T-helper 2 cell (primary cell): Measurements from ENCODE around the gene SORCS1.

Experiments used
- DNase-seq, 5 experiments: peaks; one replicate each; pipeline versions ENCODE4 v3.0.0 to v3.0.0-alpha.2; 2012 to 2022
- total RNA-seq, 2 donors: gene quantifications; one replicate each; lab custom pipeline; 2026; lab: John Stamatoyannopoulos, UW

Gene SORCS1
- total RNA-seq = 0 to 0.88 reads per million in 2 donors

DNA sequence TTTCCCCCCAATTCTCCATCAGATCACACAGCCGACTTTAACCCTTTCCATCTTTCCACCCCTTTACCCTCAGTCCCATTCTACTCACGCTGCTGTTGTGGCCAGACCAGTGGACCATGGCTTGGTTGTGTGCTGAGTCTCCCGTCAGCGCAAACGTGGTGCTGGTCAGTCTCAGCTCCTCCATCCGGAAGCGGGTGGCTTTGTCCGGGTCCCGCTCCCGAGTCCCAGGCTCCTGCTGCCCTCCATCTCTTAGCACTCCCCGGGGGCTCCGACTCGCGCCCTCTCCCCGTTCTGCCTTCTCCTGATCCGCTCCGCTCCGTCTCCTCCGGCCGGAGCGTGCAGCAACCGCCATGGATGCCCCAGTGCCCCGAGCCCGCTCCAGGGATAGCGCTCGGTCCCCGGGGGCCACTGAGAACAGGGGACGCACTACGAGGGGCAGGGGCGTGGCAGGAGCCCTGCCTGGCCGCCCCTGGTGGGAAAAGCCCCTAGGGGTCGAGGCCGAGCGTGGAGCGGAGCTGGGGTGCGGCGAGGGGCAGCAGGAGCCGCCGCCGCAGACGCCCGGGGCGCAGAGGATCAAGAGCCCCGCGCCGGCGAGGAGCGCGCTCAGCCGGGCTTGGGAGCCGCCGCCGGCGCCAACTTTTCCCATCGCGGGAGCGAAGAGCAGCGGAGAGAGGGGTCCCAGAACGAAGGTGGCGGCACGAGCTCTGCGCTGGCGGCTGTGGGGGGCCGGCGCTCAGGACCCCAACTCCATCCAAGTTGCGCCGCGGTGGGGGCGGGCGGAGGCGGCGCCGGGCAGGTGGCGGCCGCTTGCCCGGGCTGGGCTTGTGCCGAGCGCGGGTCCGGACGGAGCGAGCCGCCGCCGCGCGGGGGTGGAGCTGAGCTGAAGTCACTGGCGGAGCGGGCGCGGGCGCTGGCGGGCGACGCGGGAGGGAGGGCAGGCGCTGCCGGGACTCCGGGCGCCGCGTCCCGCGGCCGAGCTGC lies at the start of gene SORCS1:
TSS of gene SORCS1 (minus strand) at position 826 of the 981 bp plus-strand sequence.
- peak in 2 of 5 experiments; percentile 2 to 6 for DNase-seq

DNA sequence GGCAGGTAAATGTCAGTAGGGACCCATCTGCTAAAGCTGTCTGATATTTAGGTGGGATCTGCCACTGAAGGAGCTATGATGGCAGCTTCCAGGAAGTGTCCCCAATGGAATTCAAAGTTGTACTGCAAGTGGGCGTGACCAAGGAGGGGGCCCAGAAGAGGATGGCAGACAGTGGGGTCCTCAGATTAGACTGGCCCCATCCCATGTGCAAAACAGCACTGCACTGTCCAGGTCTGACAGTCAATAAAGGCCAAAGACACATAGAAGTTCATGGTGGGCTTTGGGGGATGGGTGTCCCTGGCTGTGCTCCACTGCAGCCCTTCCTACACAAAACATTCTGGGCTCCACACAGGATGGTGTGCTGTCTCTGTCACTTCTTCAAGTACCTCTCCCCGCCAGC lies 49.8 kb upstream of the SORCS1 start:
- no peak for DNase-seq

DNA sequence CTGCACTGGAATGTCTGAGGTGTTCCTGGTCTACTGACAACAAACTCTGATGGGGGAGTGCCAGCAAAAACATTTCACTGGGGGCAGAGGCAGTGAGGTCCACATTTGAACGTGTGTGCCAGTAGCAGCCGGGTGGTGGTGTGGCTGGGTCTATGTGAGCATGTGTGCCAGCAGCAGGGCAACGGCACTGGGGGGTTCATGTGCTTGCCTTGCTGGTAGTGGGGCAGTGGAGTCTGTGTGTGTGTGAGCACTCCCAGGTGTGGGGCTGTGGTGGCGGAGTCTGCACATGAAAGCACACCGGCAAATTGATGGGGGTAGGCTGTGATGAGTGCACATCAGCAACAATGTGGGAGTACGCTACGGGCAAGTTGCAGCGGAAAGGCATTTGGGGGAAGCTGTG lies 49.4 kb upstream of the SORCS1 start:
- no peak for DNase-seq

DNA sequence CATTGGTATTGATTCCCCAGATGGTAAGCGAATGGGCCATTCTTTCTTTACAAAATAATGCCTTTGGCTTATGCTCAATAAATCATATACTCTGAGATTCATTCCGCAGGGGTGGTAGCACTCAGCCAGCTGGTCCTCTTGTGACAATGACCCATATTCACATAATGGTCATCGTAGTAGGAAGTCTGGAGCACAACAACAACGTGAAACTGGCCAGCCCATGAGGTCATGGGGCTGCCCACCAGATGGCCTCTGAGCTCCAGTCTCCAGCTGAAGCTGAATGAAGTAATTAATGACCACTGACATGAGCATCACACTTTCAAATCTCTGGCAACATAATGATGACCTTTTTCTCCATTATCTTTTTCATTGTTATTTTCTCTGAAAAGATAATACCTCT lies 42.3 kb upstream of the SORCS1 start:
- no peak for DNase-seq

DNA sequence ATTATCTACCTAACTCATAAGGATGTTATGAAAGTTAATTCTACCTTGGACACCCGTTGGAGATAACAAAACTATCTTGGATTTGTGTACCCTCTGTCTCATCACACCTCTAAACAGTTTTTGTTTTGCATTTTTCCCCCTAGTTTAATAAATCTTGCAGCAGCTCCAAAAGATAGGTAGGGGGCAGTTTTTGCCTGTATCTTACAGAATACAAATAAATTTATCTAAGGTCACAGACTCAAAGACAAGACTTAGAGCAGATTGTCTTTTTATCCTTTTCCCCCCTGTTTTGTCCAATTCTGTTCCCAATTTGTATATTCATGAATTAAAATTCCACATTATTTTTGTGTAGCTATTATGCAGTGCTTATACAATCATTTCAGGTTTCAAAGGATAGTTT lies 5.0 kb upstream of the SORCS1 start:
- DNase-seq = no peak

DNA sequence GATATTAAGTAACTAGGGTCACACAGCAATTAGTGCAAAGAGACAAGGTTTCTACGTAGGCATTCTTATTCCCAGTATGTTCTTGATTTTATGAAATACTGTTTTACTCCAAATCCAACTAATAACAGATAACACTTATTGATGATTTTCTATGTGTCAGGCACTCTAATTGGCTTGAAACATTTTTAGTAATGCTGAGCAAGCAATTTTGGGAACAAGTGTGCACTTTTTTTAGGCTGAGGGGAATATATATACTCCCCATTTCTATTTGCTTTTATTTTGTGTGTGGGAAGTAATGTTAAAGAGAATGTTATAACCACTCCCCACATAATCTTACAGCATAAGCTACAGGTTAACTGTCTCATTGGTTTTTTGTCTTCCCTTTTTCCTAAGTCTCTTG lies 4.2 kb upstream of the SORCS1 start:
- no peak for DNase-seq

DNA sequence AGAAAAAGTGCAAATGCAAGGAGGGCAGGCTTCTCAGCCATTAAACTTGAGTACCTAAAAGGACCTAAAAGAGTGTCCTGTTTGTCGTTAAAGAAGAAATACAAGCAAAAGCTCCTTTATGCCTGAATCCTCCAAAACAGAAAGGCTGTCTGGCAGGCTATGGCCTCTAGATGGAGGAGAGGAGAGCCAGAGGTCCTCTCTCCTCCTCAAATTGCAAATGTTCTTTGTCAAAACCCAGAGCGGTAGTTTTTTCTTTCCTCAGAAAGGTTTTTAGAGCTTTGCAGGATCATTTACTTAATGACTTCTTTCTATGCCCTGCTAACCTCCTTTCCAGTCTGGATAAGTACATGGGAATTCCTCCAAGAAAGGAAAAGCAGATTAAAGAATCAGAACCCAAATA lies 1.9 kb upstream of the SORCS1 start:
- no peak for DNase-seq

DNA sequence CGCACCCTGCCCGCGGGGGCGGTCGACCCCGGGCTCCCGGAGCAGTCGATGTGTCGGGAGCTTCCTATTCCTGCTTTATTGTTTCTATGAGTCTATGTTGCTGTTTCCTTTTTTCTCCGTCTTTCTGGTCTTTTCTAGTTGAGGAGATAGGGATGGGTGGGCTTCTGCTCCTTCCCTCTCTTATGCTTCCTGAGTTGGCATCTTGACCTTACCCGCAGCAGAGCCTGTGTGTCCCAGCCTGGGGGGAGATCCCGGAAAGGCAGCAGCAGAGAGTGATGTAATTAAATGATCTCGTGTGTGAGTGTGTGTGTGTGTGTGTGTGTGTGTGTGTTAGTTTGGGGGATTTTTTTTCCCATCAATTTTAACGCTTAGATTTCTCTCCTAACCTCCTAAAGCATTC lies 486 bp upstream of the SORCS1 start:
- no peak for DNase-seq

DNA sequence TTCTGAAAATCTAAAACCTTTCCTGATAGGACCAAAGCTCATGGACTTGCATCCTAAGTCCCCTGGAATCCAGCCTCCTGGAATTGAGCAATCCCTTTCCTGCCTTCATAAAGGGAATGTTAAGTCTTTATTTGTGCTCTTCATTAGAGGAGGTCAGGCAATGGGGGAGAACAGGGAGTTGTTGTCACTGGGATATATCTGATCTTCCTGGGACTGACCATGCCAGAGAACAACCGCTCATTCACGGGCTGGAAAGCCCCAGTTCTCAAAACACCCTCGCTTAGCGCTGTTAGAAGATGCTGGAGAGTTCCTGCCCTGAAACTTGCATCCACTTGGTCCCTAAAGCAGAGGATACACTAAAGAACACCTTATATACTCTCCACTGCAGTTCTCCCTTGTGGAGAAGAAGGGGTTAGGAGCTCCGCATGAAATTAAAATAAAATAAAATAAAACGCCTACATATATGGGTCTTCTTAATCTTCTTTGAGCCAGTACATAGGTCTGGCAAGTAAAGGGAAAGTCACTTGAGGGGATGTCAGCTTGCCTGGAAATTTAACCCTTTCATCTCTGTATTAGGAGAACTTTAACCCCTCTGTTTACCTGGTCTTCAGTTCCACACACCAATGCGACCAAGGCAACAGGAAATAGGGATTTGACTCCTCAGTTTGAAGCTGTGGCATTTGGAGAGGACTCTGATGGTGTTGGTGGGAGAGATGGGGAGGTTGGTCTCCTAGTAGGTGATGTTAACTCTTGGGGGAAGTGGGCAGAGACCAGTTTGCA lies 1.2 kb downstream of the SORCS1 start:
- DNase-seq = no peak

DNA sequence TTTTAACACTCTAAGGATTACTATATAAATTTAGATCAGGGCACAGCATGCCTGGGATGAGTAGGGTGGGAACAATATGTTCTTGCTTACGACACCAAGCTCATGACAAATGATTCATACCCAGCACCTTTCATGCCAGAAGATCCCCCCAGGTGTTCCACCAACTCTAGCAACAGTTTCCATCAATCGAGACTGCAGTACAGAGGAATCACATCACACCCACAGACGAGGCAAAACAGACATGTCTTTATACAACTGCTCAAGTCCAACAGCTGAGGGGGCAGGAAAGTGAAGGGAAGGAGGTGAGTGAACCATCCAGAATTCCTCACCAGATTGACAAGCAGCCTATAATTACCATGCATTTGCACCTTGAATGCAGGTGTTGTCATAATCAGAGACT lies 3.6 kb downstream of the SORCS1 start:
- DNase-seq = no peak

DNA sequence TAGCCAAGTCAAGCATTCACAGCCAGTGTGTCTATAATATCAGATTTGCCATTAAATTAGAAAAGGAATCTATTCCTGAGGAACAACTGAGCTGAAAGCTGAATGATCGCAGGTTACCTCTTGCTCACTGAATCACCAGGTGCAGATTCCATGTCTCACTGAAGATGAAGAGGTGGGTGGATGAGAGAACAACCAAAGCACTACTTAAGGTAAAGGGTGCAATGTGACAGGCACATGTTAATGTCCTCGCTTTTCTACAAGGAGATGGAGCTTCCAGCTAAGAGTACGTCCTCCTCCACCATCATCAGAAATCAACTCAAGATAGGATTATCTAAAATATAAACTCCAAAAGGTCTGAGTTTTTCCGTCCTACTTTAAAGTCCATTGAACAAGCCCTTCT lies 4.6 kb downstream of the SORCS1 start:
- no peak for DNase-seq

DNA sequence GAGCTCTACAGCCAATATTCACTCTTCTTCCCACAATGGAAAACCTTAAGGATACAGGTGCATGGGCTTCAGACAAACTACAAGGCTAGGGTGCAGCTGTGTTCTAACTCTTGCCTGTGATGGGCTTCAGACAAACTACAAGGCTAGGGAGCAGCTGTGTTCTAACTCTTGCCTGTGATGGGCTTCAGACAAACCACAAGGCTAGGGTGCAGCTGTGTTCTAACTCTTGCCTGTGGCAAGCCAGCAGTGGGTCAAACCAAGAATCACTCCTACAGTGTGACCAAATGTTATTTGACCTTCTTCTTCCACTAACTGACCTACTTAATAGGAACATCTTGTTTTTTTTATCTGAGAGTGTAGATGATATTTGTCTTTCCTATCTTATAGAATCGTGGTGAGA lies 7.4 kb downstream of the SORCS1 start:
- no peak for DNase-seq

DNA sequence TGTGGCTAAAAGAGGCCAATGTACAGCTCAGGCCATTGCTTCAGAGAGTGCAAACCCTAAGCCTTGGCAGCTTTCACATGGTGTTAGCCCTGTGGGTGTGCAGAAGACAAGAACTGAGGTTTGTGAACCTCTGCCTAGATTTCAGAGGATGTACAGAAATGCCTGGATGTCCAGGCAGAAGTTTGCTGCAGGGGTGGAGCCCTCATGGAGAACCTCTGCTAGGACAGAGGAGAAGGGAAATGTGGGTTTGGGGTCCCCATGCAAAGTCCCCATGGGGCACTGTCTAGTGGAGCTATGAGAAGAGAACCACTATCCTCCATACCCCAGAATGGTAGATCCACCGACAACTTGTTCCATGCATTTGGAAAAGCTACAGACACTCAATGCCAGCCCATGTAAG lies 12.4 kb downstream of the SORCS1 start:
- DNase-seq = no peak

DNA sequence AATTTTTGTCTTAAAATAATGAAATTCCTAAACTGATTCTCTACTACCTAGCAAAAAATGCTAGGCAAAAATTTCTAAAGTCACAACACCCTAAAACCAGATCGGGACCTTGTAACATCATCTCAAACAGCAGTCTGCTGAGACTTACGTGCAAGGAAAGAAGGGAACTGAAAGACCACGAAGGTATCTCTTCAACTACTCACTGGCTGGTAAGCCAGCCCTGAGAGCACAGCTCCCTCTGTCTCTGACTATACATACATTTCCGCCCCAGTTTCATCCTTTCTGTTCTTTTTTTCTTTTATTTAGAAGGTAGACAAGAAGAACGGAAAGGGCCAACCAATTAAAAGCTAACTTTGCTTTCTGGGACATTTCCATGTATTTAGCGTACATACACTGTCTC lies 15.6 kb downstream of the SORCS1 start:
- DNase-seq = no peak

DNA sequence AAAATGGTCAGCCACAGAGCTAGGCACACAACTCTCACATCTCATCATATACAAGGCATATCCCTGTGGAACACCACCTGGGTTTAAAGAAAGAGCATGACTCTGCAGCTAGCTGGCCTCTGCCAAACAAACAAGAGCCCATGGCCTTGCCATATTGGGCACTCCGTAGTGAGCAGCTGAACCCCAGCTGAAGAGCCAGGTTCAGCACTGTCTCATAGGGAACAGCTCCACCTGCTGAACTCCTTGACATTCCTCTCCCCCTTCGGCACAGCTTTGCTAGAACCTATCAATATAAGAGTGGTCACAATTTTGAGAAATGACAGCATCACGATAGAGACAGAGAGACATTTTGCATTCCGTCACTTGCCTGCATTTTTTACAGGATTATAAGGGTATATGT lies 20.0 kb downstream of the SORCS1 start:
- DNase-seq = no peak

DNA sequence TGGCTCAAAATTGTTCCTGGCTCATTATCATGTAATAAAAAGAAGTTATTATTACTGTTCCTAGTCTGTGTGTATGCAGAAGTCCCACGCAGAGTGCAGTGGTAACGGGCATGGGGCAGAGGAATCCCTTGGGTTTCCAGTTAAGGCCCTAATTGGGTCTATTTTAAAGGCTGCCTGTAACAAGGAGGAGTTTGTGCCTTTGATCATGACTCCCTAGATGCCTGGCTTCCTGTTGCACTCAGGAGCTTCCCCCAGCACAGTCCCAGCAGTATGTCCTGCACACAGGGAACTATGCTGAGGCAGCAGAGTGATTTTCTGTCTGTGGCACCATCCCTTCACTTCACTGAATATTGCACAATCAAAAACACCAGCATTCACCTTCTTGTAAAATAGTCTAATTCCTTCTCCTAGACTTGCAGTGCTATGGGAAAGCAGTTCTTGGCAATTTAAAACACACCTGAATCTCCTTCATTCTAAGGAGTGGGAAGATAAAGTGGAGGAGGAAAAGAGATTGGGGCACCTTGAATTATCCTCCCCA lies 22.9 kb downstream of the SORCS1 start:
- DNase-seq = no peak

DNA sequence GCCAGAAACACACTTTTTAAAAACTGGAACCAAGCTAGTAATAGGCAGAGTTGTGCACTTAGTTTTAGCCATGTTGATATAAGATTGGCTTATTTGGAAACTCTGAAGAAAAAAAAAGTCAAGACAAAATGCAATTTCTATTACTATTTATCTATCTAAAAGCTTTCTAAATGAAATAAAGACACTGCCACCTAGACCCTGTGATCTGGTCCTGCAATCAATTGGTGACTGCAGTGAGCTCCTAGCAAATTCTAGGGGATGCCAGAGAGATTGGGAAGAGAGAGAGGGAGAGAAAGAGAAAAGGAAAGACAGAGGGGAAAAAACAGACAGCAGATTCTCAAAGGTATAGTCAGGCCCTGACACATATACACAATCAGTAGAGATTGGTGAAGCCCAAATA lies 25.3 kb downstream of the SORCS1 start:
- no peak for DNase-seq

DNA sequence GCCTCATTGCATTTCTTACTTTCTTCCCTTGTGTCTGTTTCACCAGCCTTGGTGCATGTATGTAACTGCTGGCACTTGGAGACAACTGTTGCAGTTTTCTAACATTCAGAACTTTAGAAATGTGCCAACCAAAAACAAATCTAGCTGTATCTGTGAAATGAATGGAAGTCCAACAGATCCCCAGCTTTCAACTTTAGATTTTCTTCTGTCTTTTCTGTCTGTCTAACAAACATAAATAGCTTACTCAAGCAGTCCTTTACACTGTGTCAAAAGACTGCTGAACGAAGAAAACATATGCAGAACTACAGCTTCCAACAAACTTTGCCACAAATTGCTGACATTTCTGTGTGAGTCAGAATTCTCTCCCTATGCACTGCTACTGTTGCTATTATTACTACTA lies 30.9 kb downstream of the SORCS1 start:
- DNase-seq = no peak

DNA sequence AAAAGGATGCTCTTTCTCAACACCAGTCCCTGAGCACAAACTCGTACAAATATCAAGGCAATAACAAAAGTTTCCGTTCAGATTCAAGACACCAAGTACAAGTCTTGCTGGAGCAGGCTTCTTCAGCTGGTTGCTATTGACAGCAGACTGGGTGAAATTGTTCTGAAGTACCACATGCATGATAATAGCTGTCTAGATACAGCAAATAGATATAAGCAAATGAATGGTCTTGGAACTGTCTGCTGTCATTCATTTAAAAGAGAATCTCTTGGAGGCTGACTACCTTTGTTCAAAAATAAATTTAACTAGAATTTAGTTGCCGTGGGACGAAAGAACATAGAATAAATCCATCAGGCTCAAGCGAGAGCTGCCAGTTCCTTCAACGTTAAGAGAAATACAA lies 35.5 kb downstream of the SORCS1 start:
- DNase-seq = no peak

DNA sequence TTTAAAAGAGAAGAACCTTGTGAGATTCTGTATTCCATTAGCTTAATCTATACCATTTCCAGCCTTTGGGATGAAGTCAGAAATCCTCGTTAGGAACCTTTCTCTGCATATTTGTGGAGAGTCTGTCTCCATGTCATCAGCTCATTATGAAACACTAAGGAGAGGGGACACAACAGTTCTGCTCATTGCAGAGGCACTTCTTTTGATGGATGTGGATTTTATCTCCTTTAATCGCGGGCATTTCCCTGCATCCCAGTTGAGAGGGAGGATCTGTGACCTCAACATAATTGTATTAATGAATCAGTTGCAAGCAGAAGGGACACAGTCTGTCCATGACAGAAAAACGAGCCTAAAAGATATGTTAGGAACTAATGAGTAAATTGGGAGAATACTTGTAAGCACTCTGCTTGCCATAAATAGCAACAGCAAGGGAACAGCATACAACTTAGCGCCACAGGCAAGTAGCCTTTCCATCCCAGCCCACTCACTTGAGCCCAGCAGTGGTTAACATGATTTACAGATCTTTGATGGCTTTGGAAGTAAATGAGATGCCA lies 37.9 kb downstream of the SORCS1 start:
- DNase-seq = no peak

DNA sequence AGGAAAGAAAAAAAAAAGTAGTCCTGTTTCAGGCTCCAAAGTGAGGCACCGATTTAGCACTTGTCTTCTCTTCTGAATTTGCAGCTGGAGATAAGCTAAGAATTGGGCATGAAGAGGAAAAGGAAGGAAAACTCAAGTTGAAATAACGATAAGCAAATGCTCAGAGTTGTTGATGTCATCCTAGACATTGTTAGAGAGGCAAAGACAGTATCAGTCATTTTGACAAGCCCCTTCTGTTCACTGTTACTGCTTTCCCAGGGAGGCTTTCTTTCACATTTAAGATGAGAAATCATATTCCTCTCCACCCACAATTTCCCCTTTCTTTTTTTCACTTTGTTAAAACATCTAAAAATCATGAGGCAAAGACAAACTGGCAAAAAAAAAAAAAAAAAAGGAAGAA lies 41.8 kb downstream of the SORCS1 start:
- DNase-seq = no peak

DNA sequence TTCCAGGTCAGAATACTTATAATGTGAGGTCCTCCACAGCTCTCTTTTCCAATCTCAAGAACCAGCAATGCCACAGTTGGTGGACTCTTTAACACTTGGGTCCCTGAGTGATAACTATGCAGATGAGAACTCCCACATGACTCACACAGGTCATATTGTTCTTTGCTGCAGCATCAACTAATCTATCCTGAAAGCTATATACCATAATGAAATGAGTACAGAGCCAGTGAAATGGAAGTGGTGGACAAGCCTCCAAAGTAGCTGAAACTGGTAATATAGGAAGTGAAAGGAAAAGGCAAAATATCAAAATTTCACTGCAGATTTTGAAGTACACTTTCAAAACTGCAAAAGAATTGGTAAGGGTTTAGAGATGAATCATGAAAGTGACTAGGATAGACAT lies 45.6 kb downstream of the SORCS1 start:
- DNase-seq = no peak

DNA sequence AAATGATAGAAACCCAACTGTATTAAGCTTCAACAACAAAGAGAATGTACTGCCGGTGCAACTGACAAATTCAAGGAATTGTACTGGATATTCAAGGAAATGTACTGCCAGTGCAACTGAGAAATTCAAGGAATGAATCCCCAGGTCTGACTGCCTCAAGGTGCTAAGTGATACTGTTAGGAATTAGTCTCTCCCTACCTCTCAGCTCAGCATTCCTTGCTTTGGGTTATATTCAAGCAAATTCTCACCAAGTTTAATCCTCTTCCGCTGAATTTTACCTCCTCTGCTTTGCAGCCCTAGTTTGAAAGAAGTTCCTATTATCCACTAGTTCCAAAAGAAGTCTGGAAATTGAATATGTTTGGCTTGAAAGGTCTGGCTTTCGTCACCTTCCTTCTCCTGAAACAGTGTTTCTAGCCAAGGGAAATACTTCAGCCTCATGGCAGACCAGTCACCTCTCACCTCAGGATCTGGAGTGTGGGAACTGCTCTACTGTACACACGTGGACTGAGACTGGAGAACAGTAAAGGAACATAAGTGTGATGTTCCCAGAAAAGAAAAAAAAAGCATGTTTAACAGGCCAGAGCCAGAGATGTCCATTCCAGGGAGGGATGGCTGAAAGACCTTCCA lies 60.4 kb downstream of the SORCS1 start:
- DNase-seq = no peak
